Prostate gland (tissue), 2 donors: ENCODE data around the gene TMEM154. TPM values are rescaled to one million over a fixed set of nuclear protein-coding genes. Genes with fewer than 3 reads are reported as not detected.

Experiments
- DNase-seq: peaks from one replicate; pipeline ENCODE4 v3.0.0-alpha.2; 2019; ENCODE audit warnings: low spot score
- H3K27ac ChIP-seq, 2 donors: fragments of 200-600 bp; sonication (generic); 2 replicates each; pipeline ENCODE4 v1.5.1; 2017 to 2019
- H3K27me3 ChIP-seq: fragments of 200-600 bp; sonication (generic); replicated peaks from 2 replicates; pipeline ENCODE4 v1.5.1; 2019; ENCODE audit not compliant: insufficient read depth
- H3K36me3 ChIP-seq, 2 donors: fragments of 200-600 bp; sonication (generic); 1 replicate in 1 of 2; 2 replicates in 1 of 2; pipeline versions ENCODE4 v1.5.1 to v1.8.1; 2017 to 2019
- H3K4me1 ChIP-seq: fragments of 200-600 bp; sonication (generic); replicated peaks from 2 replicates; pipeline ENCODE4 v1.5.1; 2019
- H3K4me3 ChIP-seq, 2 donors: fragments of 200-600 bp; sonication (generic); 2 replicates each; pipeline ENCODE4 v1.5.1; 2017 to 2019
- H3K9me3 ChIP-seq: fragments of 200-600 bp; sonication (generic); 2 replicates; pipeline ENCODE4 v1.5.1; 2017
- POLR2A ChIP-seq: fragments of 450-650 bp; IDR thresholded peaks from one replicate; pipeline ENCODE4 v1.6.1; 2016; ENCODE audit warnings: antibody characterized with exemption, mild to moderate bottlenecking
- POLR2AphosphoS5 ChIP-seq: sonication (generic); formaldehyde crosslinking; IDR thresholded peaks from one replicate; pipeline ENCODE4 v1.6.1; 2017; ENCODE audit warnings: antibody characterized with exemption
- WGBS: methylation state at CpG from one replicate; pipeline ENCODE4 v1.1.5; 2018; 5-methylcytosine and 5-hydroxymethylcytosine counted together
- intact Hi-C: fragments of 100-400 bp; cut with DNase I; formaldehyde crosslinking; loops from one replicate; pipeline ENCODE4 v1.14.2; 2022
- total RNA-seq, 2 donors: library from RNA; depleted of rRNA; stranded (reverse); fragments of >200 nt; gene quantifications; one replicate each; pipeline ENCODE4 v1.1.0, GENCODE V29; 2016
- TF ChIP-seq, protein P1 (sequence below), 4 experiments: fragments of 200-600 bp in 2 of 4; fragments of 450-650 bp in 2 of 4; sonication (generic) in 2 of 4; IDR thresholded peaks; 1 replicate in 3 of 4; 2 replicates in 1 of 4; pipeline ENCODE4 v1.5.1; 2016 to 2019; ENCODE audit warnings: antibody characterized with exemption in 4 of 4, mild to moderate bottlenecking in 2 of 4, moderate library complexity in 2 of 4

TMEM154 gene
- total RNA-seq, 2 donors from 2014 or later: 2.6 to 2.7 TPM

GRCh38 chr4:152690706-152691651, 11.2 kb upstream of the TMEM154 start:
- Histone ChIP-seq H3K27ac (no peak overlapping the region), H3K27me3 (no peaks in the 10 kb centered on the region), H3K4me1 (no peaks in the 10 kb centered on the region), H3K9me3 (no peaks in the 10 kb centered on the region), H3K36me3 (no peaks in the 10 kb centered on the region), H3K4me3 (no peak overlapping the region)
- 55% methylated on average over 4 of the region's 4 CpGs for WGBS
- DNase-seq: no peak
- TF ChIP-seq, protein P1, sequence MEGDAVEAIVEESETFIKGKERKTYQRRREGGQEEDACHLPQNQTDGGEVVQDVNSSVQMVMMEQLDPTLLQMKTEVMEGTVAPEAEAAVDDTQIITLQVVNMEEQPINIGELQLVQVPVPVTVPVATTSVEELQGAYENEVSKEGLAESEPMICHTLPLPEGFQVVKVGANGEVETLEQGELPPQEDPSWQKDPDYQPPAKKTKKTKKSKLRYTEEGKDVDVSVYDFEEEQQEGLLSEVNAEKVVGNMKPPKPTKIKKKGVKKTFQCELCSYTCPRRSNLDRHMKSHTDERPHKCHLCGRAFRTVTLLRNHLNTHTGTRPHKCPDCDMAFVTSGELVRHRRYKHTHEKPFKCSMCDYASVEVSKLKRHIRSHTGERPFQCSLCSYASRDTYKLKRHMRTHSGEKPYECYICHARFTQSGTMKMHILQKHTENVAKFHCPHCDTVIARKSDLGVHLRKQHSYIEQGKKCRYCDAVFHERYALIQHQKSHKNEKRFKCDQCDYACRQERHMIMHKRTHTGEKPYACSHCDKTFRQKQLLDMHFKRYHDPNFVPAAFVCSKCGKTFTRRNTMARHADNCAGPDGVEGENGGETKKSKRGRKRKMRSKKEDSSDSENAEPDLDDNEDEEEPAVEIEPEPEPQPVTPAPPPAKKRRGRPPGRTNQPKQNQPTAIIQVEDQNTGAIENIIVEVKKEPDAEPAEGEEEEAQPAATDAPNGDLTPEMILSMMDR (IDR thresholded peaks at IDR 0.05): no peak
- TF ChIP-seq POLR2AphosphoS5 (peak; percentile 40), POLR2A (no peak)
- intact Hi-C loops: no loop called here

- Histone ChIP-seq H3K4me3 (no peak overlapping the region), H3K4me1 (no peaks in the 10 kb centered on the region), H3K36me3 (no peaks in the 10 kb centered on the region), H3K27me3 (no peaks in the 10 kb centered on the region), H3K9me3 (no peaks in the 10 kb centered on the region), H3K27ac (no peak overlapping the region)
- 86% methylated on average over 7 of the region's 7 CpGs for WGBS
- TF ChIP-seq, protein P1 (IDR thresholded peaks at IDR 0.05): no peak
- TF ChIP-seq POLR2A: no peak
- no peak for TF ChIP-seq POLR2AphosphoS5
- no peak for DNase-seq
- intact Hi-C loops: no loop called here
Measured at GRCh38 chr4:152689615-152690501, 10.1 kb upstream of the TMEM154 start.

- Histone ChIP-seq H3K36me3 (no peaks in the 10 kb centered on the region), H3K4me3 (no peak overlapping the region), H3K4me1 (no peaks in the 10 kb centered on the region), H3K27ac (no peak overlapping the region), H3K27me3 (no peaks in the 10 kb centered on the region), H3K9me3 (no peaks in the 10 kb centered on the region)
- 46% methylated on average over 2 of the region's 2 CpGs for WGBS
- TF ChIP-seq, protein P1 (IDR thresholded peaks at IDR 0.05): no peak
- no peak for DNase-seq
- intact Hi-C loops: no loop called here
Measured at GRCh38 chr4:152687974-152688599, 8.3 kb upstream of the TMEM154 start.

GRCh38 chr4:152686452-152687013, 6.7 kb upstream of the TMEM154 start:
- no peak for TF ChIP-seq POLR2AphosphoS5
- TF ChIP-seq, protein P1 (IDR thresholded peaks at IDR 0.05): no peak
- no peak for TF ChIP-seq POLR2A
- H3K27me3 ChIP-seq: no peaks in the 10 kb centered on the region
- intact Hi-C loops: no loop called here
- DNase-seq: no peak
- H3K4me1 ChIP-seq: no peaks in the 10 kb centered on the region
- no peak overlapping the region for H3K27ac ChIP-seq
- no peaks in the 10 kb centered on the region for H3K36me3 ChIP-seq
- H3K4me3 ChIP-seq: no peak overlapping the region
- no peaks in the 10 kb centered on the region for H3K9me3 ChIP-seq
- 66% methylated on average over 8 of the region's 8 CpGs for WGBS
